GM21360 (cell line): ENCODE measurements around the gene EEF2KMT.
"Not testable (repeated sequence)": the region's sequence is repeated elsewhere in the genome, so short reads cannot be mapped to it uniquely, and the experiment has no call there.

Source experiments
- ATAC-seq: cut with Tn5 transposase; IDR thresholded peaks from one replicate; pipeline ENCODE4 v1.9.1; 2021; ENCODE audit warnings: mild to moderate bottlenecking, moderate library complexity; ENCODE audit not compliant: unreplicated experiment

The EEF2KMT gene

GRCh38 chr16:5095145-5095830 is 2.3 kb downstream of the EEF2KMT start:
- not testable (repeated sequence) for ATAC-seq

DNA sequence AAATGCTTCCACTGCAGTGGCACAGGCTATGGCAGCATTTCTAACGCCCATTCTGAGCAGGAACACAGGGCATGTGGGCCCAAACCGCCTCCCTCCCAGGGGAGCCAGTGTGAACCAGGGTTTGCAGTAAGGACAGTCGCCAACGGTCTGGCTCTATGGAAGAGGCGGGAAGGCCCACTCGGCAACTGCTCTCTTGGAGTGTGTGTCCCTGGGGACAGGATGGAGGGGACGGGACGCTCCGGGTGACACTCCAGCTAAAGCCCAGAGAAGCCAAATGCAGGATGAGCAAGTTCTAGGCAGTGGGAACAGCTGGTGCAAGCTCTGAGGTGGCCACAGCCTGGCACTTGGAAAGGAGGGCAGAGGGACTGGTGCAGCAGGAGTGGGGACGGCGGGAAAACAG is 3.8 kb downstream of the EEF2KMT start:
- ATAC-seq = not testable (repeated sequence)

DNA sequence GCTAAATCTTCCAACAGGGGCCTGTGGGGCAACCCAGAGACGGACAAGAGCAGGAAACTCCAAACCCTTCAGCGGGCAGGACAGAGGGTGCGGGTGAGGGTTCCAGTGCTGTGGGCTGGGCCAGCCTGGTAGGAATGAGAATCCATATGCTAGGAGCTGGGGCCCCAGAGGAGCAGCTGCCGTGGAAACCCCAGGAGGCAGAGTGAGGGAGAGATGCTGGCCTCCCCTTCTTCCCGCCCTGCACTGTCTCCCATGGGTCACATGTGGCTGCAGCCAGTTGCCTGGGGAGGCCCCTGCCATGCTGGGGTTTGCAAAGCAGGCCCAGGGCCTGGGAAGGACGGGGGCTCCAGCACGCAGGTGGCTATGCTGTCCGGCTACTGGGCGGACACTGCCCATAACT is 4.5 kb downstream of the EEF2KMT start:
- not testable (repeated sequence) for ATAC-seq

GRCh38 chr16:5090592-5090991 is 7.0 kb downstream of the EEF2KMT start:
- not testable (repeated sequence) for ATAC-seq

DNA sequence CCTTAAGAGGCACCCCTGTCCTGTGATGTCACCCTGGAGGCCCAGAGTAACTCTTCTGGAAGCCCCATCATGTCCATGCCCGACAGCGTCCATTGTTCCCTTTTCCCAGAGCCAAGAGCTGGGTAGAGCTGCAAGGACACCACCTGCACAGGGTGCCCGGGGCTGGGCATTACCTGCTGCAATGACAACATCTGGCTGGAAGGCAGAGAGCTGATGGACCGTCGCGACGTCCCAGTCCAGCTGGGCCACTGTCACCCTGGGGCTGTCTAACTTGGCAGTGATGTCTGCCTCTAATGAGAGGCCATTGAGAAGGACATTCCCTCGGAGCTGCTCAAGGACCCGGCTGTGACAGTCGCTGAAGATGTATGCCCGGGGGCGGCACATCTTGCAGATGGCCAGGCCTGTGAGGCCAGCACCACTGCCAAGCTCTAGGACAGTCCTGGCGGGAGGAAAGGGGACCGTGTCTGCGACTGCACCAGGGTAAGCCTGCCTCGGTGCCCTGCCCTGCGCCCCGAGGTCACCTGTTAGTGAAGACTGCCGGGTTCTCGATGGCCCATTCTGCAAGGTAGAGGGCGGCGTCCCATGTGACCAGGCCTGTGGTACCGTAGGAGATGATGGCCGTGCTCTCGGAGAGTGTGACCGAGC is 7.6 kb downstream of the EEF2KMT start:
- not testable (repeated sequence) for ATAC-seq

GRCh38 chr16:5088936-5089335 is 8.7 kb downstream of the EEF2KMT start:
- not testable (repeated sequence) for ATAC-seq

GRCh38 chr16:5088086-5088790 is 9.4 kb downstream of the EEF2KMT start:
- ATAC-seq = not testable (repeated sequence)

- not testable (repeated sequence) for ATAC-seq
These were observed 11.9 kb downstream of the EEF2KMT start for GRCh38 chr16:5085716-5086115.

- ATAC-seq = not testable (repeated sequence)
These were observed 12.8 kb downstream of the EEF2KMT start for GRCh38 chr16:5084802-5085201.

- ATAC-seq = not testable (repeated sequence)
These were observed 13.4 kb downstream of the EEF2KMT start for GRCh38 chr16:5084099-5084731.

DNA sequence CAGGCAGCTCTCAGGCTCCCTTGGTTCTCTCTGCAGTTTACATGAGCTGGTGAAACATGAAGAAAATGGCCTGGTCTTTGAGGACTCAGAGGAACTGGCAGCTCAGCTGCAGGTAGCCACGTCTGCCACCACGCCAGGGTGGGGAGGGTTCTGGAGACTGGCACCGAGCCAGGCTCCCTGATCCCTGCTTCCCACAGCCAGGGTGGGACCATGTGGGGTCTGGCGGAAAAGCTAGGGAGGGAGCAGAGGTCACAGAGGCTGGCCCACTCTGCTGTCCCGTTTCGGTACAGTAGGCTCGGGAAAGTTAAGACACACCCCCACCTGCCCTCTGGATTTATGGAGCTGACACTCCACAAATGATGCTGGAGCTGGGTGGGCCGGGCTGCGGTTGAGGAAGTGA is 13.9 kb downstream of the EEF2KMT start:
- not testable (repeated sequence) for ATAC-seq

DNA sequence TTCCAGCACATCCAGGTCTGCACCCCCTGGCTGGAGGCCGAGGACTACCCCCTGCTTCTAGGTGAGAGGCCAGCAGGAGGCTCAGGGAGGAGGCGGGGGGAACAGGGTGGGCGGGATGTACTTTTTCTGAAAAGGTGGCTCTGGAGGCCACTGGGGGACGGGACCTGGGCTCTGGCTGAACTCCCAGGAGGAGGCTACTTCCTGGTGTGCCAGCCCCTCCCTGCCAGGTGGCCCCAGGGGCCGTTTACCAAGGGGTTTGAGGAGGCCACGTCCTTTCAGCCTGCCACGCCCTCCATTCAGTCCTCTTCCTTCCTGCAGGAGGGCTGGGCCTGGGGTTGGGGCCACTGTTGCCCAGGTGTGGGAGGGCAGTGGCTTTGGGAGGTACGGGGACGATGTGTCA is 16.6 kb downstream of the EEF2KMT start:
- ATAC-seq = not testable (repeated sequence)

DNA sequence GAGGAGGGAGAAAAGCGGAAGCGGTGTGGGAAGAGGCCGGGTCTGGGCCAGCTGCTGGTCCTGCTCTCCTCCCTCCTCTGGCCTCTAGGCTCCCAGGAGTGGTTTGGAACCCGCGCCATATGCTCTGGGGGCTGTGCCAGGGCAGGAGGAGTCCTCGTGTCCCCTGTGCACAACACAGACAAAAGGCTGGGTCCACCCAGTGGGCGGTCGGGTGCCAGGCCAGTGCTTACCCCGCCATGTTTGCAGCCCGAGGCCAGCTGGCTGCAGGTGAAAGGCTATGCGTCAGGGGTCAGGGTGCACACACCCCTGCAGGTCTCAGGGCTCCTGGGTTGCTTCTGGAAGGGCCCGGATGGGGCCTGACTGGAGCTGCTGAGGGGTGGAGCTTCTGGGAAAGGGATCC is 17.1 kb downstream of the EEF2KMT start:
- ATAC-seq = not testable (repeated sequence)

DNA sequence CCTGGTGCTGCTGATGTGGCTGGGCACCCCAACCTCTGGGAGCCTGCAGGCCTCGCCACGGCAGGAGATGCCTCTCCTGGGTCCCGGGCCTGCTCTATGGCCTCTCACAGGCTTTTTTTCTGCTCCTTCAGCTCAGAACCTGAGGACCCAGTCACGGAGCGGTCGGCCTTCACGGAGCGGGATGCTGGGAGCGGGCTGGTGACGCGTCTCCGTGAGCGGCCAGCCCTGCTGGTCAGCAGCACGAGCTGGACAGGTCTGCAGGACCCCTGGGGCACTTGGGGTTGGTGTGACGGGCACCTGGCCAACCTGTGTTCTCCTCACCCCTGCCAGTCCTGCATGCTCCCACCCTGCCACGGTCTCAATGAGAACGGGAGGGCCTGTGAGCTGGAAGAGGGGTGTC is 19.0 kb downstream of the EEF2KMT start:
- ATAC-seq = no peak

- ATAC-seq = no peak
These were observed 20.3 kb downstream of the EEF2KMT start for GRCh38 chr16:5077304-5077703.

GRCh38 chr16:5075637-5076036 is 22.0 kb downstream of the EEF2KMT start:
- ATAC-seq = no peak

DNA sequence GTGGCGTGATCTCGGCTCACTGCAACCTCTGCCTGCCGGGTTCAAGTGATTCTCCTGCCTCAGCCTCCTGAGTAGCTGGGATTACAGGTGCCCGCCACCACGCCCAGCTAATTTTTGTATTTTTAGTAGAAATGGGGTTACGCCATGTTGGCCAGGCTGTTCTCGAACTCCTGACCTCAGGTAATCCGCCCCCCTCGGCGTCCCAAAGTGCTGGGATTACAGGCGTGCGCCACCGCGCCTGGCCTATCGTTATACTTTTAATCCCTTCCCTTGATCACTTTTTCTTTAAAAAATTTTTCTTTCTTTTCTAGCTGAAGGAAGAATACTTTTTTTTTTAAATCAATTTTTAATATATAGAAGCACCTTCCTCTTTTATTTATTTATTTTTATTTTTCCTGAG is 23.8 kb downstream of the EEF2KMT start:
- ATAC-seq = not testable (repeated sequence)

GRCh38 chr16:5073279-5073629 is 24.3 kb downstream of the EEF2KMT start:
- no peak for ATAC-seq

GRCh38 chr16:5072334-5073278 is 25.0 kb downstream of the EEF2KMT start:
- ATAC-seq = no peak

GRCh38 chr16:5071681-5072333 is 25.8 kb downstream of the EEF2KMT start, which contains the start of gene ALG1:
TSS of gene ALG1 (plus strand) at chr16:5071843. CDS start at chr16:5071850, 7 bp downstream.
- peak; percentile 87 for ATAC-seq
